ENCODE data around the gene TTL.

Gene TTL

DNA sequence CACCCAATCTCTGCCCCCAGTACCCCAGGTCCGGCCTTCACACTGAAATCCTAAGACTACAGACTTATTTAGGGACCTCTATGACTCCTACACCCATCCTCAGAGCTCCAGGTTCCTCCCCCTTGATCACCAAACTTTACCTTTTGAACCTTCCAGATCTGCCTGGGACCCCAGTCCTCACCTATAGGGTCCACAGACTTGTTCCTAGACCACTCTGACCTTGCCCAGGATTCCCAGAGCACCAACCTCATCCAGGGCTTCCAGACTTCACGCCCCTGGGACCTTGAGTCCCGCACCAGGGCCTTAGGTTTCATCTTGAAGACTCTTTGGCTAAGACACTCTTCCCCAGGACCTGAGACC lies 102.9 kb downstream of the TTL start:
- DNase-seq, result no peak

DNA sequence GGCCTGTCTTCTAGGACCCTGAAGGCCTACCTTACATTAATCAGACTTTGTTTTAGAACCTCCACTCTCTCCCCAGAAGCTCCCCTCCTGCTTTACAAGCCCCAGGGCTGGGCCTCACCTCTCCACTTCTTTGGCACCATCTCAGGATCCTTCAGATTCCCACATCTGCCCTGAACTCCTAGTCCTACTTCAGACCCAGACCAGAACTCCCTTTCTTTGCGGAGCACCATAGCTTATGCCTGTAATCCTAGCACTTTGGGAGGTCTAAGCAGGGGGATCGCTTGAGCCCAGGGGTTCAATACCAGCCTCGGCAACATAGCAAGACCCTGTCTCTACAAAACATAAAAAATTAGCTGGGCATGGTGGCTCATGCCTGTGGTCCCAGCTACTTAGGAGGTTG lies 103.4 kb downstream of the TTL start:
- no peak for DNase-seq

GRCh38 chr2:112585873-112586464 lies 104.0 kb downstream of the TTL start:
- DNase-seq, result no peak

GRCh38 chr2:112588611-112589045 lies 106.7 kb downstream of the TTL start:
- DNase-seq, result no peak
